ENCODE measurements around the gene CELF1.

DNA sequence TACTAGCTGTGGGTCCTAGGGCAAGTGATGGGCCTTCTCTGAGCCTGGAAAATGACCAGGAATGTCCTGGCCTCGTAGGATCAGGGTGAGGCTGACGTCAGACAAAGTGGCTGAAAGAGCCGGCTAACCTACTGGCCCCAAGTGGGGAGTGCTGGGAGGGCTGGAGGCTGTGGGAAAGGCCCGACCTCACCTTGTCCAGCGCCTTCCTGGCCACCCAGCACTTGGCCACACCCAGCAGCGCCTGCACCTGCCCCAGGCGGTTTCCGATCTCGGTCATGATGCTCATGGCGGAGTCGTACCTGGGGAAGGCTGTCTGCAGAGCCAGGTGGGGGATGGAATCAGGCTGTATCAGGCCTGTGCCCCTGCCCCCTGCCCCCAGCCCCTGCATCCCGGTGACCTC lies 111.5 kb downstream of the CELF1 start:
- TF ChIP-seq, protein P1, sequence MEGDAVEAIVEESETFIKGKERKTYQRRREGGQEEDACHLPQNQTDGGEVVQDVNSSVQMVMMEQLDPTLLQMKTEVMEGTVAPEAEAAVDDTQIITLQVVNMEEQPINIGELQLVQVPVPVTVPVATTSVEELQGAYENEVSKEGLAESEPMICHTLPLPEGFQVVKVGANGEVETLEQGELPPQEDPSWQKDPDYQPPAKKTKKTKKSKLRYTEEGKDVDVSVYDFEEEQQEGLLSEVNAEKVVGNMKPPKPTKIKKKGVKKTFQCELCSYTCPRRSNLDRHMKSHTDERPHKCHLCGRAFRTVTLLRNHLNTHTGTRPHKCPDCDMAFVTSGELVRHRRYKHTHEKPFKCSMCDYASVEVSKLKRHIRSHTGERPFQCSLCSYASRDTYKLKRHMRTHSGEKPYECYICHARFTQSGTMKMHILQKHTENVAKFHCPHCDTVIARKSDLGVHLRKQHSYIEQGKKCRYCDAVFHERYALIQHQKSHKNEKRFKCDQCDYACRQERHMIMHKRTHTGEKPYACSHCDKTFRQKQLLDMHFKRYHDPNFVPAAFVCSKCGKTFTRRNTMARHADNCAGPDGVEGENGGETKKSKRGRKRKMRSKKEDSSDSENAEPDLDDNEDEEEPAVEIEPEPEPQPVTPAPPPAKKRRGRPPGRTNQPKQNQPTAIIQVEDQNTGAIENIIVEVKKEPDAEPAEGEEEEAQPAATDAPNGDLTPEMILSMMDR (IDR thresholded peaks at IDR 0.05): no peak
- TF ChIP-seq POLR2A (IDR thresholded peaks at IDR 0.05): no peak
